ENCODE results near the gene MYL5.
"Not testable (repeated sequence)": the region's sequence is repeated elsewhere in the genome, so short reads cannot be mapped to it uniquely, and the experiment has no call there.

Gene MYL5

GRCh38 chr4:657834-658667 is 16.3 kb upstream of the MYL5 start:
- DNase-seq (ENCODE audit: low spot score) = no peak

- no peak for DNase-seq (ENCODE audit: low spot score)
These were observed 15.4 kb upstream of the MYL5 start for GRCh38 chr4:658681-659667.

DNA sequence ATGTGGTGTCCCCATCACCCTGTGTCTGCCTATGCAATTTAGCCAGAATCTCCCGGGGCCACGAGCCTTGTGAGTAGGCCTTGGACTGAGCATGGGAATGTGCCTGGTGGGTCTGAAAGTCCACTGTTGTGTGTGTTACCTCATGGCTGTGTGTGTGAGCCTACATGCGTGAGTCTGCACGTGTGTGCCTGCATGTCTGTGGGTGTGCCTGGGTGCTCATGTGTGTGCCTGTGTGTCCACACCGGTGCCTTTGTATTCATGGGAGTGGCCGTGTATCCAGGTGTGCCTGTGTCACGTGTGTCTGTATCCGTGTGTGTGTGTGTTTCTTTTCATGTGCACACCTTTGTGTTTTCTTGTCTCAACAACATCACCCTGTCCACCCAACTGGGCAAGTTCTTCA is 14.5 kb upstream of the MYL5 start:
- DNase-seq (ENCODE audit: low spot score) = no peak

DNA sequence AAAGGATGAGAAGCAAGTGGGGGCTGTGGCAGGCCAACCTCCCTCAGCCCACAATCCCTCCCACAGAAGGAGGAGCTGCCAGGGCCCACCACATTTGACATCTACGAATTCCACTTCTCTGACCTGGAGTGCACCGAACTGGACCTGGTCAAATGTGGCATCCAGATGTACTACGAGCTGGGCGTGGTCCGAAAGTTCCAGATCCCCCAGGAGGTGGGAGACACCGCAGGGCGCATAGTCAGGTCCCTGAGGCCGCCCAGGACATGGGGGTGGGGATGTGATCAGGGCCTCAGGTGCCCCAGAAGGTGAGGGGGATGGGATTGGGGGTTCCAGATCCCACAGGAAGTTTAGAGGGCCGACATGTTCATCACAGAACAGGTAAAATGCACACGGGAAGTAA is 13.9 kb upstream of the MYL5 start:
- DNase-seq (ENCODE audit: low spot score) = no peak

DNA sequence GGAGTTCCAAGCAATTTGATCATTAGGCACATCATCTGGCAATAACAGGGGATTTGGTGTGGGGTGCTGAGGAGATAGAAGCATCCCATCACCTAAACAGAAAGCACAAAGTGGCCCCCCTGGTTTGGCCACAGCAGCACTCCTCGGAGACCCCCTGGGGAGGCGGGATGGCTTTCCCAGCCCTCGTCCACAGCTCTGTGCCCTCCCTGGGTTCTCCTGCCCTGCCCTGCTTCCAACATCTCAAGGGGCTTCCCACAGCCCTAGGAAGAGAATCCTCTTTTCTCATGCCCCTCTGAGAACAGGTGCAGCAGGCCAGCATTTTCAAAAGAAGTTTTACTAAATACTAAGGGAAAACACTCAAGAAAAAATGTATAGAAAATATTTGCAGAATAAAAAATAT is 13.1 kb upstream of the MYL5 start:
- DNase-seq (ENCODE audit: low spot score) = no peak

- DNase-seq (ENCODE audit: low spot score) = no peak
These were observed 12.2 kb upstream of the MYL5 start for GRCh38 chr4:661881-662761.

- no peak for DNase-seq (ENCODE audit: low spot score)
These were observed 11.3 kb upstream of the MYL5 start for GRCh38 chr4:663046-663437.

- DNase-seq (ENCODE audit: low spot score) = no peak
These were observed 10.6 kb upstream of the MYL5 start for GRCh38 chr4:663438-664428.

- no peak for DNase-seq (ENCODE audit: low spot score)
These were observed 9.6 kb upstream of the MYL5 start for GRCh38 chr4:664713-665231.

GRCh38 chr4:665381-665750 is 9.0 kb upstream of the MYL5 start:
- no peak for DNase-seq (ENCODE audit: low spot score)

- no peak for DNase-seq (ENCODE audit: low spot score)
These were observed 8.4 kb upstream of the MYL5 start for GRCh38 chr4:665751-666435.

GRCh38 chr4:666436-666810 is 7.9 kb upstream of the MYL5 start:
- DNase-seq (ENCODE audit: low spot score) = no peak

GRCh38 chr4:666822-667544 is 7.4 kb upstream of the MYL5 start:
- DNase-seq (ENCODE audit: low spot score) = no peak

GRCh38 chr4:667545-667925 is 6.8 kb upstream of the MYL5 start:
- DNase-seq (ENCODE audit: low spot score) = no peak

- not testable (repeated sequence) for DNase-seq (ENCODE audit: low spot score)
These were observed 6.1 kb upstream of the MYL5 start for GRCh38 chr4:668219-668618.

- not testable (repeated sequence) for DNase-seq (ENCODE audit: low spot score)
These were observed 4.4 kb upstream of the MYL5 start for GRCh38 chr4:669806-670559.

DNA sequence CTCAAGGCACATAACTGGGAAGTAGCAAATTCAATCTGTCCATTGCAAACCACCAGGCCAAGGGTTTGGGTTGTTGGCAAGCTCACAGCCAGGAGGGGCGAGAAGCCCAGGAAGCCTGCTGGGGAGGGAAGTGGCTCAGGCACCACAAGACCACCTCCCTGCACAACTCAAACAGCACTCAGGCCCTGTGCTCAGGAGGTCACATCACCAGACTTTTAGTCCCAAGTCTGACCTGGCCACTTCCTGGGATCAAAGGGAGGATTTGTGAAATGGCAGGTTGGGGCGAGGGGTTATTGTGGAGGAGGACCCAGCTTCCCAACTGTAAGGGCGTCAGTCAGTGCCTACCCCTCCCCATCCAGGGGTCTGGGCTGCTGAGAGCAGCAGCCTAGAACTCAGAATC is 2.6 kb upstream of the MYL5 start:
- no peak for DNase-seq (ENCODE audit: low spot score)

DNA sequence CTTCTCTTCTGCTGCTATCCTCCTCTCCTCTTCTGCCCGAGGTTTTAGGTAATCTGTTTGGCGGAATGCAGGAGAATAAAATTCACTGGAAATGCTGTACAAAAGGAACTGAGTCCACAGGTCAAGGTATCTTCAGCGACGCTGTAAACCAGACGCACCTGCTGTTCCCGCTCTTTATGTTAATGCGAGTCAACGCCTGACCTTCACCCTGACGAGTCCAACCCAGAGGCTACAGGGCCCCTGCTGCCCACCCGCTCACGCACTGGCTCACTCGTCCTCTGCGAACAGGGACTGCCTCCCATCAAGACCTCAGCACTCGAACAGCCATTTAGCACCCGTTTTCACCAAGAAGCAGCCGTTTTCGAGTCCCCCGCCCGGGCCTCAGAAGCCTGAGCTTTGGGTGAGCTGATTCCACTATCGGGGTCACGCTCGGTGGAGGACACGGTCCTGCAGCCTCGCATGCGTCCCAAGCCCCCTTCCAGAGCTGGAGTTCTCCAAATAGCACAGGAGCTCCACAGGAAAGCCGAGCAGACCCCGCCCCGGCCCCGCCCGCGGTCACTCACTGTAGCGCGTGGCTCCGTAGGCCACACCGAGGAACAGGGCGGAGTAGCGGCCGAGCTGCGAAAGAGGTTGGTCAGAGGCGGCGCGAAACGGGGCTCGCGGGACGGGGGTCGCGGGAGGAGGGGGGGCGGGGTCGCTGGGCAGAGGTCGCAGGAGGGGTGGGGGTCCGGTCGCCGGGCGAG is 822 bp upstream of the MYL5 start:
- no peak for DNase-seq (ENCODE audit: low spot score)
